OCI-M2 (cell line): ENCODE results near the gene CDON.

Experiments
- DNase-seq: peaks from one replicate; lab custom pipeline; 2025; ENCODE audit not compliant: unreplicated experiment; lab: John Stamatoyannopoulos, UW

The CDON gene

DNA sequence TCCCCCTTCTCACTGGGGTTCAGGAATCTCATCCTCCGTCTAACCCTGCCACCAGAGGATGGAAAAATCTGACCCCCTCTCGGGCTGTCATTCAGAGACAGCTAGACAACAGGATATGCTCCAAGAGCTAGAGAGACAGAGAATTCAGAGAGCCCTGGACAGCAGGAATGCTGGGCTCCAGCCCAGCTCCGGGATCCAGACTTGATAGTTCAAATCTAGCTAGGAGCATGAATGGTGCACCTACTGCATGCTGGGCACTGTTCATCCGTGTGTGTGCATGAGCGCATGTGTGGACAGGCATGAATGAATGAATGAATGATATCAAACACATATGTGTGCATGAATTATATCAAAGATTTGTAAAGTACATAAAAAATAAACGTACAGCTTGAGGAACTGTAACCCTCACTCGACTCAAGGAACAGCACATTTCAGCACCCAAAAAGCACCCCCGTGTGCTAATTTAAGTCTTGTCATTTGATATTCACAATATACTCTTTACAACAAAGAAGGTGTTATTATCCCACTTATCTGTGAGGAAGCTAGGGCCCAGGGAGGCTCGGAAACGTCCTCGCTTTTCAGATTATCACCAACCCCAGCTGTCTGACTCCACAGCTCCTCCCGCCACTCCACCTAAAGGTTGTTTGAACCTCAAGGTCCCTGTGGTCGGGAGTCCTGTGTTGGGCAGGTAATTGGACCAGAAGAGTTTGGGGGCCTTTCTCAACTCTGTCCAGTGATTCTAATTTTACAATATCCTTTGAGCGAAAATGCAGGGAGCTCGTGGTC, 117.5 kb downstream of the CDON start:
- no peak for DNase-seq

DNA sequence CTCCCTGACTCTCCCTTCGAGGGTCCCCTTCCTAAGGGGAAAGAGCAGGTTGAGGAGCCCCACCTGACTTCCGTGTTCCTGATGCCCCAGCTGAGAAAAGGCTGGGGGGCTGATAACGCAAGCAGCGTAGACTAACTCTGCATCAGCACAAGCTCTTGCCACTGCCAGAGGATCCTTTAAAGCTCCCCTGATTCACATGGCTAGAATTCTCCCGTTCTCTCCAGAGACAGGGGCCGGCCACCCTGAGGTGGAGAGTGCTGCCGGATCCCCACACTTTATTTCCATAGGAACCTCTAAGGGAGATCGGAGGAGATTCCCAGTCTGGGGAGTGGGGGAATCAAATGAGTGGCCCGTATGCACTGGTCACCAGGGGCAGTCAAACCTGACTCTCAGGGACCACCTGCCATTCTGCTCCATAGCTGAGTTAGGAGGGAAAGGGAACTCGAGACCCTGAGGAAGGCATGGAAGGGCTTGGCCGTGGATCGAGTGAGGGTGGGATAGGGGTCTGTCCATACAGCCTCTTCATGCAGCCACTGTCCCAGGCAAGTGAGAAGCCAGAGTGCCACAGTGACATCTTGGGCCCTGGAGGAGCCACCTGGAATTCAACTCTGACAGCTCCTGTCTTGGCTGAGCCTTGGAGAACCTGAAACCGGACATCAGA, 118.2 kb downstream of the CDON start:
- DNase-seq: no peak

DNA sequence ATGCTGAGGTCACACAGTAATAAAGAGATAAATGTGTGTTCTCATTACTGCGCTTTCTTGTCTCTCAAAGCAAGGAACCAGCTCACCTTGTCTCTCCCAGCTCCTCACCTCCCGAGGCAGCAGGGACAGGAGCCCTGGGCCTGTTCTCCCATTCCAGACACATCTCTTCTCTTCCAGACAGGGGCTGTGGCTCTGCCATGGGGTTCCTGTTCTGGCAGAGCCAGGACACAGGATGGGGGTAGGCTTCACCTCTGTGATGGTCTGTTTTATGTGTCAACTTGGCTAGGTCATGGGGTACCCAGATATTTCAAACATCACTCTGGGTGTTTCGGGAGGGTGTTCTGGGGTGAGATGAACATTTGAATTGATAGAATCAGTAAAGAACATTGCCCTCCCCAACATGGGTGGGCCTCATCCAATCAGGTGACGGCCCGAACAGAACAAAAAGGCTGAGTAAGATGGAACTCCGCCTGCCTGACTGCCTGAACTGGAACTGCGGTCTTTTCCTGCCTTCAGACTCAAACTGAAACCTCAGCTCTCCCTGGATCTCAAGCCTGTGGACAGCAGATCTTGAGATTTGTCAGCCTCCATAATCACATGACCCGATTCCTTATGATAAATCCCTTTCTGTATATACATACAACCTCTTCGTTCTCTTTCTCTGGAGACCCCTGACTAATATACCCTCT, 118.9 kb downstream of the CDON start:
- no peak for DNase-seq

DNA sequence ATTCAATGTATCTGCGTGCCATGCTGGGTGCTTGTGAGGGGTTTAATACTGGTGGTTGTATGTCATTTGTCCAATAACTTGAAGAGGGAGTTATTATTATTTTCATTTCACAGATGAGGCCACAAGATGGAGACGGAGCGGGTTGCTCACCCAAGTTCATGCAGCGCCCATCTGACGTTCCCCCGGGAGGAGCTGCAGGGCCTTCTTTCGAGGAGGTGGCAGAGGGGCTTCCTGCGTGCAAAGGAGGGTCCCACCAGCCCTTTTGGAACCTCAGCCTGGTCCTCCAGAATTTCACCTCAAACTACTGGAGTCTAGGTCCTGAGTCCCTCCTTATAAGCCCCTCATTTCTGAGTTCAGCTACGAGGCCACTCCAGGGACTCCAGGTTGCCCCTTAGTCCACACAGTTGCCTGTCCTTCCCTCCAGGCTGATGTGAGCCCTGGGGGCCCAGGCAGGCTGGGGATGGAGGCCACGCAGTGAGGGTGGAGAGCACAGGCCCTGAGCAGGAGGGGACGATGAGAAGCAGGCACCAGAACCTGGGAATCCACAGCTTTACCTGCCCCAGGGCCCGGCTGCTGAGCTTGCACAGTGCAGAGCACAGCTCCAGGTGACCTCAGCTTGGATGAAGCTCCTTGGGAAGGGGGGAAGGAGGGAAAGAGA, 119.8 kb downstream of the CDON start:
- DNase-seq: no peak

DNA sequence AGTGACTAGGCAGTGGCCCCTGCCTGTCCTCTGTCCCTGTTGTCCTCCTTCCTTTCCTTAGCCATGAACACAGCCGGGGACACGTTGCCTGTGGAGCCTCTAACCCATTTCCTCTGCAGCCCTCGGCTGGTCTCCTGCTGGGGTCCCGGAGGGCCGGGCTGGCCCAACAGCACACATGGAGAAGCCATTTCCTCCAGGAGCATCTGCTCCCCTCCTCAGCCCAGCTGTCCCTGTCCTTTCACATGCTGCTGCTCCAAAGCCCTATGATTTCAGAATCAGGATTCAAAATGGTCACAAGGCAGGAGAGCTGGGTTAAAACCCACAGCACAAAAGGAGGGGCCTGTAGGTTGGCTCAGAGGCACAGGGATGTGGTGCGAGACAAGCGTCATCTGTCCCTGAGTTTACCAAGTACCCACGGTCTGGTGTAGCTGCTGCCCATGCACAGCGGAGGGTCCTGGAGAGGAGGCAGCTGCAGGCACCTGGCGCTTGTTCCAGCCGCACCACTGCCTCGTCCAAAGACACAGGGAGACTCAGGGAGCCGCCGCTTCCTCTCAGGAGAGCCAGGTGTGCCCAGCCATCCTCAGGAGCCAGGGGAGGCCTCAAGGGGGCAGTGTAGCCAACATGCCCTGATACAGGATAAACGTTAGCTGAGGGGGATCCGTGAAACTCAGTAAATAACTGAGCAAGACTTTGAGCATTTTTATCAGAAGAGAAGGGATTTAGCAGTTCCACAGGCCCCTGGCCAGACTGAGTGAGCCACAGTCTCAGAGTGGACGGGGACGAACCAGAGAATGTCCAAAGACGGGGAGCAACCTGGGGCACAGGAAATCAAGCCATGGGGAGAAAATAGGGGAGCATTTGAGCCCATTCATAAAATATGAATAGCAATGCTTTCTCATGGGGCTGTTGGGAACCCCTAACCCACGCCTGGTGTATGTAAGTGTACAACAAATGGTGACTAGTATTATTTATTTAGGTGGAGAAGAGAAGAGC, 120.8 kb downstream of the CDON start:
- DNase-seq: no peak

DNA sequence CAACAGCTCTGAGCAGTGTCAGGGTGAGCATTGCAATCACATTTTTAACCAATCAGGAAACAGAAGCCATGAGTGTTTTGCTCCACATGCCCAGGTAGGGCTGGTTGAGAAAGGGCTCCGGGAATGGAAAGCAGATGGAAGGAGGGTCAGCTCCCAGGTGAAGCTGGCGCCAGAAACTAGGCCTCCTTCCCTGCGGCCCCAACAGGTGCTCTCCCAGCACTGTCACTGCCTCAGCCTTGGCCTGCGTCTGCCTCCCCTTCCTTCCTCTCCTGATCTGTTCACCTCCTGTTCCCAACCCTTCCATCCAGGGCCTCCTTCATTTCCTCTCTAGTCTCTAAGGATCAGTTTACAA, 121.4 kb downstream of the CDON start:
- DNase-seq: no peak

DNA sequence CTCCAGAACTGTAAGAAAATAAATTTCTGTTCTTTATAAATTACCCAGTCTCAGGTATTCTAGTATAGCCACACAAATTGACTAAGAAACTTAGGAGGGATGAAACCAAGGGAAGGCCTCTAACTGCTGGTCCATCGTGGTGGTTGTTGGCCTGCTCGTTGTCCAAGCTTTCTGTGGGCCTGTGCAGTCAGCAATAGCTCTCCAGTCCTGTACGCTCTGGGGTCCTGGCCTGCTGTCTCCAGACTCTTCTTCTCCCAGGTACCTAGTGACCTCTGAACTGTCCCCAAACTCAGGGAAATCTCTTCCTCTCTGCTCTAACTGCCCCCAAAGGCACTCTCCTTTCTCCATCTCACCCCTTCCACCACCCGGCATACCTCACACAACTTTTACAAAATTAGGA, 122.5 kb downstream of the CDON start:
- no peak for DNase-seq

DNA sequence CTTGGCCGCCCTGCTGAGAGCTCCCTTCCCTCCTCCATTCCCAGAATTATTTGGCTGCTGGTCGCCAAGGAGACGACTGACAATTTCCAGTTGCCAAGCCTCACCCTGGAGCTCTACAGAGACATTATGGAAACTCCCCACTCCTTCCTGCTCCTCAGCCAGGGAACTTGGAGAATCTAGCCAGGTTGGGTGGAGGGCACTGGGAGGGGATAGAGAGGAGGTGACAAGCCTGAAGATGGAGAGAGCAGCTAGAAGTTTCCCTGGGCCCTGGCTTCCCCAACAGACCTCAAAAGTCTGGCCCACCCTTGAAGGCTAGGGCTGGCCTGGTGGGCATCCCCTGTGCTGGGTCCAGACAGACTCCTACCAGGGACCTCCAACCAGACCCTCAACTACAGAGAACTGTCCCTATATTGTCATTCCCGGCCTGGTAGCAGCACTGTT, 123.6 kb downstream of the CDON start:
- no peak for DNase-seq

DNA sequence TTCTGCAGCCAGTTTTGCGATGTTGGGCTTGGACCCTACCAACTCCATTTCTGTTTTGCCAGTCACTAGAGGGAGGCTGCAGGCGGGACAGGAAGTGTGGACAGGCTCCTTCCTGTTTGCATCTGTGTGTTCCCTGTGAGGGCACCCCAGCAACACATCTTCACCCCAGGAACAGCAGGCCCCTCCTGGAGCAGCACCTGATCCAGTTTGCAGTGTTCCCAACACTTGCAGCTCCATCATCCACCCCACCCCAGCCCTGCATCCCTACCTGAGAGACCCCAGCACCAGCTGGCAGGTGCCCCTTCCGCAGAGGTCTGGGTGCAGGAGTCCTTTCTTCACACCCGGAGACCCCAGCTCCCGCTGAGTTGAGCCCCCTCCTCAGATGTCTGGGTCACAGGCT, 124.2 kb downstream of the CDON start:
- DNase-seq: no peak

DNA sequence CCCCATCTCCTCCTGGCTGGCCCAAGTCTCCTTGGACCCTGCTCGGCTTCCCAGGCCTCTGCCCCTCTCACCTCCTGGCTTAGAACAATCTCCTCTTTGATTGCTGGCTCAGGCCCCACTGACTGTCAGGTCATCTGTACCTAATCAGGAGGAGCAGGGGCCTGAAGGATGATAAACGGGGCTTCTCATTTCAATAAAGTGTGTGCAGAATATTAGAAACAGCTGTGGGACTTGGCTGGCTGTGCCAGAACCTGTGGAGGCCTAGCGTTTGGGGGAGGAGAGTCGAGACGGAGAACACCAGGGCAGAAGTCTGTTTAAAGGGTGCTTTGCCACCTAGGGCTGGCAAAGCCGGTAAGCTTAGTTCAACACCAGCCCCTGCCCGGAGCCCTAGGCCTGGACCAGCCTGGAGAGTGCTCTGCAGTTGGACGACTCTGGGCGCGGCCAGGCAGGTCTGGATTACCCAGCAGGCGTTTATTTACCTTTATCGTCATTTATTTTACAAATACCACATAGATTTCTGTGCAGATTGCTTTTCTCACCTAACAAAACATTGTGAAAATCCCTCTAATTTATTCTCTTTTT, 127.0 kb downstream of the CDON start:
- DNase-seq: no peak

DNA sequence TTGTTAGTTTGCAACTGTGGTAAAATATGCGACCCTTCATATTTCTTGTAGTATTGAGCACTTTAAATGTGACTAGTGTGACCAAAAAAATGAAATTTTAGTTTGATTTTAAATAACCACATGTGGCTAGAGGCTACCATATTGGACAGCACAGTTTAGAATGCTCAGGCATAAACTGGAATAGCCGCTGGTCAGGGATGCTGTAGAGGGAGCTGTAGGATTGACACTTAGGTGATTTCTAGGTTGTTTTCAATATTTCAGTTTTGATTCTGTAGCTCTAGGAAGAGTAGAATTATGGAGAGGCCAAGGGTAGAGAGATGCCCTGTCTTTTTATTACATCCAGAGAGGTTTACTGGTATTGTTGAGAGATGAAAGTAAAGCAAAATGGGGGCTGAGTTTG, 127.6 kb downstream of the CDON start:
- DNase-seq: no peak

DNA sequence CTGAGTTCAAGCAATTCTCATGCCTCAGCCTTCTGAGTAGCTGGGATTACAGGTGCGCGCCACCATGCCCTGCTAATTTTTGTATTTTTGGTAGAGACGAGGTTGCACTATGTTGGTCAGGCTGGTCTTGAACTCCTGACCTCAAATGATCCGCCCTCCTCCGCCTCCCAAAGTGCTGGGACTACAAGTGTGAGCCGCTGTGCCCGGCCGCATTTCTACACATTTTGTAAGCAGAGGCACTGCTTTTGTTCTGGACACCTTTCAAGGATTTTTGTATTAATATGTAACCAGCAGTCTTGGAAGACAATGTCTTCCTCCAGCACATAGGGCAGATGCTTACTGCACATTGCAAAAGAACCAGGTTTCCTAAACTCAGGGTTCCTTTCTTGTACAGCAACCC, 128.2 kb downstream of the CDON start:
- DNase-seq: no peak

DNA sequence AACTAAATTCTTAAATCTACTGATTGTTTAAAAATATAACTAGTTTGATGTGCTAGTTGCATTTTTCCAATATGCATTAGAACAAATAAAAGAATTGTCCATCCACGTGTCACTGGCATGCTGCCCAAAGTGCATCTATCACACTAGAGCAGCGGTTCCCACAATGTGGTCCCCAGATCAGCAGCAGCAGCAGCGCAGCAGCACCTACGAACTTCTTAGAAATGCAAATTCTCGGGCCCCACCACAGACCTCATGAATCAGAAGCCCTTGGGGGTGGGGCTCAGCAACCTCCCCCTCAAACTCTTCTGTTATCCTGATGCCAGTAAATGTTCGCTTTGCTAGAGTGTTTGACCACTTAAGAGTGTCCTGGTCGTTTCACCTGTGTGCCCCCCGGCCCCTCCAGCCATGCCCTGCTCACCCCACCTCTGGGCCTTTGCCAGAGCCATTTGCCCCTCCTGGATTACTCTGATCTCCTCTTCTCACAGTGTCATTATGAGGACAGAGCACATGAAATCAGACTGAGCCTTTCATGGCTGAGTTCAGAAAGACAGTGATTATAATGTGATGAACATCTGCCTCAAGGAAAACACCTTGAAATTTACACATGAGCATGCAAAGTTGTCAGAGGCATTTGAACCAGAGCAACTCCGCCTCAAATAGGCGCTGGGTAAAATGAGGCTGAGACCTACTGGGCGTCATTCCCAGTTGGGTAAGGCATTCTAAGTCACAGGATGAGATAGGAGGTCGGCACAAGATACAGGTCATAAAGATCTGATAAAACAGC, 129.4 kb downstream of the CDON start:
- no peak for DNase-seq

DNA sequence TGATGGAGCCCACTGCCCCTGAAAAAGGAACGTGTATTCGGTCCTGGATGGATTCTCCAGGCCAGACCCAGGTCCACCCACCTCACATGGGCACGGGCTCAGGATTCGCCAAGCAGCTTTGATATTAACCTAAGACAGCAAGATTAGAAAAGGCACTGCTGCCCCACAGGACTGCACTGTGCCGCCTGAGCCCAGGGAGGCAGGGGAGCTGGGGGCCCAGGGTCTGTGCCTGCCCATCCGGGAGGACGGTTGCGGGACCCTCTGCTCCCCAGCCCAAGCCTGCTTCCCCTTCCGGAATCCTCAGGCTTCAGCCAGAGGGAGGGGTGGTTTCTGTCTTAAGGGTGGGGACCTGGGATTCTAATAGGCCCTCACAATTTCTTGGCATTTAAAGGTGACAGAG, 130.4 kb downstream of the CDON start:
- DNase-seq: no peak

DNA sequence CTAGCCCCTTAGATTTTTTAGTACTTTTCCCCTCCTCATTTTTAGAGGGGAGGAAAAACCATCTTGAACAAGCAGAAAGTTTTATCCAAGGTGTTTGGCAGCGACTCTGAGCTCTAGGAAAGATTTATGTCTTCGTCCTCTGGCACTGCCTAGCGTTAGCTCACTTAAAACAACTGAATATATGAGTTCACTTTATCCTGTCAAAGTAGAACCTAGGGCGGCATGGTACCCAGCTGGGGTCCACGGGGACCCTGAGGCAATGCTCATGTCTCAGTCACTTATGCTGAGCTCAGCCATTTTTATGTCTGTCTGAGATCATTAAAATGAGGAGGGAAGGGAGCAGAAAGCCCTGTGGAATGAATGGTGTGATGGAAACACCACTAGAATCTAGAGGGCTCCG, 131.0 kb downstream of the CDON start:
- DNase-seq: no peak

DNA sequence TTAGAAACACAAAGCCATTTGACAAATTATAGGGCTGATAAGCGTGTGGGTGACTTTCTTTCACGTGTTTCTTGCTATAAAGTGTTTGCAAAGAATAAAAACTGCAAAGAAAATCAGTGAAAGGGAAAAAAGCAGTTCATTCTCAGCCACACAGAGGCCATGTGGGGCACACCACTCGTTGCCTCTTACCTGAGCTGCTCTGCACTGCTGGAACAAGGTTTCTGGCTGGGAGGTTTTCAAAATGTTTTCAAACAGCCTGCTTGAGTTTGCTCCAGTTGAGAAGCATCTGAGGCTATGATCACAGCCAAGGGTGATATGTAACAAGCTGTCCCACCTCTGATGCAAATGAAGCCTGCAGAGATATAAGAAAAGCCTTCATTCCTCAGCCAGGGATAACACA, 131.6 kb downstream of the CDON start:
- no peak for DNase-seq

DNA sequence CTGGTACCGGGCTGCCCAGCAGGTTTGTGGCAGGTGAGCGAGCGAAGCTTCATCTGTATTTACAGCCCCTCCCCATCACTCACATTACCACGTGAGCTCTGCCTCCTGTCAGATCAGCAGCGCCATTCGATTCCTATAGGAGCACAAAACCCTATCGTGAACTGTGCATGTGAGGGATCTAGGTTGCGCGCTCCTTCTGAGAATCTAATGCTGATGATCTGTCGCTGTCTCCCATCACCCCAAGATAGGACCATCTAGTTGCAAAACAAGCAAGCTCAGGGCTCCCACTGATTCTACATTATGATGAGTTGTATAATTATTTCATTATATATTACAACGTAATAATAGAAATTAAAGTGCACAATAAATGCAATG, 132.6 kb downstream of the CDON start:
- DNase-seq: no peak

DNA sequence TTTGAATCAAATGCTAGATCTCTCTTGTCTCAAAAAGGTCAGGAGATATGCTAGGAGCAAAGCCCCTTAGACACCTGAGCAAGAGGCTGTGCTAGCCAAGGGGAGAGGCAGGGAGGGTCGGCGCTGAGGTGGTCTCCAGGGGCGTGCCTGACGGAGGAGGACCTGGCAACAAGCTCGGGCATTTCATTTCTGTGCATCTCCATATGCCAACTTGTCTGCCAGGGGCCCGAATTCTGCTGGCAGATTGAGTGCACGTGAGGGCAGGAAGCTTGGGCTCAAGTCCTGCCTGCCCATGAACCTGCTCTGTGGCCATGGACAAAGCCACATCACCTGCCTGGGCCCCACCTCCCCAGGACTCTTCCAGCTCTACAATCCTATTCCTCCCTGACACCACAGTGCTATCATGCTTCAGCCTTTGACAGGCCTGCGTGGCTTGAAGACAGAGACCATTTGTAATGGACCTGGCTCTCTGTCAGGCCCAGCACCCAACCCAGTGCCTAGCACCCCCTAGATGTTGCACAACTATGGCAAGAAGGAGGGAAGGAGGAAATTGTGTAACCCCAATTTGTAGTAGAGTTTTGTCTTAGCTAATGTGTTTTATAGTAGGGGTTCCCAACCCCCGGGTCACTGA, 133.1 kb downstream of the CDON start:
- DNase-seq: no peak

DNA sequence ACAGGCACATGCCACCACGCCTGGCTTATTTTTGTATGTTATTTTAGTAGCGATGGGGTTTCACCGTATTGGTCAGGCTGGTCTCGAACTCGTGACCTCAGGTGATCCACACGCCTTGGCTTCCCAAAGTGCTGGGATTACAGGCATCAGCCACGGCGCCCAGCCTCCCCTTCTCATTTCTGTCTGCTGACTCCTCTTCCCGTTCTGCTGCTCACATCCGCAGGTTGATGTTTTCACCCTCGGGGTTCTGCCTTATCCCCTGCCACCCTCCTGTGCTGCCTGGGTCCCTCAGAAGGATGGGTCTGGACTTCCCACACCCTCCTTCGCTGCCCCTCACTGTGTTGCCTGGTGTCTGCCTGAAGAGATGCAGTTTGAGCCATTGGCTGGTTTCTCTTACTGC, 136.0 kb downstream of the CDON start:
- no peak for DNase-seq
